Measurements from ENCODE around the gene IRS2. TPM values are rescaled to one million over a fixed set of nuclear protein-coding genes. Genes with fewer than 3 reads are reported as not detected.

IRS2 gene
- total and polyA plus RNA-seq, 3 donors from 2014 or later, result 6.9 to 33.4 (median 23.9) TPM

GRCh38 chr13:109803825-109804224, 17.4 kb upstream of the IRS2 start:
- DNase-seq, result no peak
- TF ChIP-seq CTCF (IDR thresholded peaks at IDR 0.05), result no peak
- WGBS, 2 donors, result 85 to 93% methylated on average over 1 of the region's 1 CpG

DNA sequence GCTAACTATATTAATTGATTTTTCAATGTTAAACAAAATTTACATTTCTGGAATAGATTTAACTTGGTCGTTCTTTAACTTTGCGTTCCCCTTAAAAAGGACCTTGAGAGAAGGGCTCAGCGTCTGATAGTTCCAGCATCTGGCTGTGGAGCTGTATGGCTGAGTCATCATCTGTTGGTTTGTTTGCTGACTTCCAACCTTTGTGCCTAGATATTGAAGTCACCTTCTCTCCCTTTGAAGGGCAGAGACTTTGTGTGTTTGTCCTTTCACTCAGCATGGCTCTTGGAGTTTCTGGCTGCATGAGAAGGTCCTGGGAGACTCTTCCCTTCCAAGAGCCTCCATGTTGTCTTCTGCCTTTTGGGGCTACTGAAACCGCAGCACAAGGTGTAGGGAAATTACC, 16.6 kb upstream of the IRS2 start:
- Histone ChIP-seq H3K4me3 (no peak overlapping the region), H3K9me3 (no peaks in the 10 kb centered on the region), H3K4me1 (no peaks in the 10 kb centered on the region), H3K27ac (no peak overlapping the region), H3K36me3 (ENCODE audit: low read depth, missing control alignments) (no peaks in the 10 kb centered on the region), H3K27me3 (no peaks in the 10 kb centered on the region)
- TF ChIP-seq CTCF (IDR thresholded peaks at IDR 0.05) (no peak), POLR2A (IDR thresholded peaks at IDR 0.05) (no peak)
- intact Hi-C loops (cut with DNase I; ENCODE audit: low total_unique reads), result no loop called here
- DNase-seq, result no peak
- 49 to 66% methylated on average over 4 of the region's 4 CpGs for WGBS, 2 donors

More at GRCh38 chr13:109803825-109804224, 17.4 kb upstream of the IRS2 start:
- no peaks in the 10 kb centered on the region for H3K27me3 ChIP-seq
- intact Hi-C loops (cut with DNase I; ENCODE audit: low total_unique reads), result no loop called here
- no peaks in the 10 kb centered on the region for H3K4me1 ChIP-seq
- no peaks in the 10 kb centered on the region for H3K9me3 ChIP-seq
- no peak overlapping the region for H3K27ac ChIP-seq
- no peaks in the 10 kb centered on the region for H3K36me3 ChIP-seq (ENCODE audit: low read depth, missing control alignments)
- H3K4me3 ChIP-seq, result no peak overlapping the region

DNA sequence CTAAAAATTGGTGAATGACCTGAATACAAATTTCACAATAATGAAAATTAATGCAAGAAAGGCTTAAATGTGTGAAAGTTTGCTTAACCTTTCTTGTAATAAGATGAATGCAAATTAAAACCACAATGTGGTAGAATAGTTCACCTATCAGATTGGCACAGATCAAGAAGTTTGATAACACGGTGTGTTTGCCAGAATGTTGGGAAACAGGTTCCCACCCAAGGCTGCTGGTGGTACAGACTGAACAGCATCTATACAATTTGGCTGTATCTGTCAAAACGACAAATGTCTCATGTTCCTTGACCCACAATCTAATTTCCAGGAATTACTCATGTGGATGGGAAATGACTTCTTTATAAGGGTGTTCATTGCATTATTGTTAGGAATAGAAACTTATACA, 8.6 kb upstream of the IRS2 start:
- intact Hi-C loops (cut with DNase I; ENCODE audit: low total_unique reads), result no loop called here

DNA sequence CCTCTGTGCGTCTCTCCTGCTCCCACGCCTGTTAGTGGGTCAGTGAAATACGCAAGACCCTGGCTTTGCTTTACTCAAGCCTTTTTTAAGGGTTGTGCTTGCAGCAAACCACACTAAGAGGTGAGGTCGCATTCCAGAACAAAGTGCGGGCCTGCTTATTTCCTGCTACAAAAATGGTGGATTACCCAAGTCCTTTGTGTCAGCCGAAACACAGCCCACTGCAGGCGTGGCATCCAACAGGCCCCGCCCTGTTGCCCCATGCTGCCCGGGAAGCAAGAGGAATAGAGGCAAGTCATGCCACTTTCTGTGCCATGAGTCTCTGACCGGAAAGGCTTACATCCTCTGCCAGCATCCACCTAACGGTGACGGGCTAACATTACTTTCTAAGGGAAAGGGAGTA, 7.7 kb upstream of the IRS2 start:
- H3K27me3 ChIP-seq, result no peaks in the 10 kb centered on the region
- H3K9me3 ChIP-seq, result no peaks in the 10 kb centered on the region
- H3K4me3 ChIP-seq, result no peak overlapping the region
- no peak for TF ChIP-seq POLR2A (IDR thresholded peaks at IDR 0.05)
- TF ChIP-seq CTCF (IDR thresholded peaks at IDR 0.05), result no peak
- no peaks in the 10 kb centered on the region for H3K4me1 ChIP-seq
- 70 to 85% methylated on average over 8 to 12 of the region's 12 CpGs for WGBS, 2 donors
- intact Hi-C loops (cut with DNase I; ENCODE audit: low total_unique reads), result no loop called here
- DNase-seq, result no peak
- no peak overlapping the region for H3K27ac ChIP-seq
- H3K36me3 ChIP-seq (ENCODE audit: low read depth, missing control alignments), result no peaks in the 10 kb centered on the region

More for the DNA sequence above, 8.6 kb upstream of the IRS2 start:
- TF ChIP-seq POLR2A (IDR thresholded peaks at IDR 0.05) (no peak), CTCF (IDR thresholded peaks at IDR 0.05) (no peak)
- Histone ChIP-seq H3K4me1 (no peaks in the 10 kb centered on the region), H3K27me3 (no peaks in the 10 kb centered on the region), H3K4me3 (no peak overlapping the region), H3K9me3 (no peaks in the 10 kb centered on the region), H3K36me3 (ENCODE audit: low read depth, missing control alignments) (no peaks in the 10 kb centered on the region), H3K27ac (no peak overlapping the region)
- 58 to 71% methylated on average over 2 of the region's 2 CpGs for WGBS, 2 donors
- no peak for DNase-seq

- WGBS, 2 donors, result 89 to 90% methylated on average over 6 of the region's 6 CpGs
Measured at GRCh38 chr13:109792416-109793059, 6.2 kb upstream of the IRS2 start.

More at GRCh38 chr13:109792416-109793059, 6.2 kb upstream of the IRS2 start:
- Histone ChIP-seq H3K27ac (no peak overlapping the region), H3K4me3 (no peak overlapping the region), H3K4me1 (peaks cover 1% of the 10 kb centered on the region), H3K36me3 (ENCODE audit: low read depth, missing control alignments) (no peaks in the 10 kb centered on the region), H3K27me3 (no peaks in the 10 kb centered on the region), H3K9me3 (no peaks in the 10 kb centered on the region)
- TF ChIP-seq CTCF (IDR thresholded peaks at IDR 0.05), result no peak
- TF ChIP-seq POLR2A (IDR thresholded peaks at IDR 0.05), result no peak
- intact Hi-C loops (cut with DNase I; ENCODE audit: low total_unique reads), result no loop called here
- DNase-seq, result no peak

Measured in testis (tissue), 3 donors.